Measurements from ENCODE around the gene CDC14A.

Gene CDC14A

DNA sequence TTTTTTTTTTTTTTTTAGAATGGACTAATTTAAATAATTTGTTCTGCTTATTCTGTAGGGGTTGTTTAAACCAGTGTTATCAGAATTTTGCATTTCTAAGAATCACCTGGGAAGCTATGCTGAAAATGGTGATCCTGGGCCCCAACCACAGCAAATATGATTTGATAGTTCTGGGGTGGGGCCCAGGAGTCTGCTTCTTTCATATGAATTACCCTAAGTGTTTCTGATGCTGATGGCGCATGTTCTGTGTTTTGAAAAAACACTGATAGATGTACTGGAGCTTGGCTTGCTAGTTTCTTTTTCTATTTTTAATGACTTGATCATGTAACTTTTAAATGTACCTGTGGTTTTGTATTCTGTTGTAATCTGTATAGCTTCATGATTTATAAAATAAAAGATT, 89.3 kb downstream of the CDC14A start:
- no peaks in the 10 kb centered on the region for H3K79me2 ChIP-seq (ENCODE audit: insufficient read depth, low read length)
- H3K36me3 ChIP-seq (ENCODE audit: insufficient read depth, low read length), result no peaks in the 10 kb centered on the region
- no peaks in the 10 kb centered on the region for H3K9me3 ChIP-seq (ENCODE audit: low read length)
- TF ChIP-seq, protein P1, sequence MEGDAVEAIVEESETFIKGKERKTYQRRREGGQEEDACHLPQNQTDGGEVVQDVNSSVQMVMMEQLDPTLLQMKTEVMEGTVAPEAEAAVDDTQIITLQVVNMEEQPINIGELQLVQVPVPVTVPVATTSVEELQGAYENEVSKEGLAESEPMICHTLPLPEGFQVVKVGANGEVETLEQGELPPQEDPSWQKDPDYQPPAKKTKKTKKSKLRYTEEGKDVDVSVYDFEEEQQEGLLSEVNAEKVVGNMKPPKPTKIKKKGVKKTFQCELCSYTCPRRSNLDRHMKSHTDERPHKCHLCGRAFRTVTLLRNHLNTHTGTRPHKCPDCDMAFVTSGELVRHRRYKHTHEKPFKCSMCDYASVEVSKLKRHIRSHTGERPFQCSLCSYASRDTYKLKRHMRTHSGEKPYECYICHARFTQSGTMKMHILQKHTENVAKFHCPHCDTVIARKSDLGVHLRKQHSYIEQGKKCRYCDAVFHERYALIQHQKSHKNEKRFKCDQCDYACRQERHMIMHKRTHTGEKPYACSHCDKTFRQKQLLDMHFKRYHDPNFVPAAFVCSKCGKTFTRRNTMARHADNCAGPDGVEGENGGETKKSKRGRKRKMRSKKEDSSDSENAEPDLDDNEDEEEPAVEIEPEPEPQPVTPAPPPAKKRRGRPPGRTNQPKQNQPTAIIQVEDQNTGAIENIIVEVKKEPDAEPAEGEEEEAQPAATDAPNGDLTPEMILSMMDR (IDR thresholded peaks at IDR 0.05; ENCODE audit: low read length), result no peak
- TF ChIP-seq EZH2 (IDR thresholded peaks at IDR 0.05; ENCODE audit: borderline replicate concordance, low read length), result no peak
- no peaks in the 10 kb centered on the region for H4K20me1 ChIP-seq (ENCODE audit: insufficient read depth, low read length)
- H3K9ac ChIP-seq (ENCODE audit: low read length), result no peak overlapping the region
- no peaks in the 10 kb centered on the region for H3K27me3 ChIP-seq (ENCODE audit: insufficient read depth, low read length)
- H3K27ac ChIP-seq (ENCODE audit: low read depth, low read length, poor library complexity, severe bottlenecking), result no peak overlapping the region
- no peak overlapping the region for H2AFZ ChIP-seq (ENCODE audit: low read length)
- H3K4me3 ChIP-seq (ENCODE audit: low read depth, low read length, poor library complexity, severe bottlenecking), result no peak overlapping the region
- H3K9me2 ChIP-seq (ENCODE audit: low read depth, low read length), result no peaks in the 10 kb centered on the region
- no peak overlapping the region for H3K4me2 ChIP-seq (ENCODE audit: low read length)
- H3F3A ChIP-seq (ENCODE audit: insufficient read depth, low read length), result no peaks in the 10 kb centered on the region
- no peaks in the 10 kb centered on the region for H3K4me1 ChIP-seq (ENCODE audit: insufficient read depth, low read length, severe bottlenecking)

DNA sequence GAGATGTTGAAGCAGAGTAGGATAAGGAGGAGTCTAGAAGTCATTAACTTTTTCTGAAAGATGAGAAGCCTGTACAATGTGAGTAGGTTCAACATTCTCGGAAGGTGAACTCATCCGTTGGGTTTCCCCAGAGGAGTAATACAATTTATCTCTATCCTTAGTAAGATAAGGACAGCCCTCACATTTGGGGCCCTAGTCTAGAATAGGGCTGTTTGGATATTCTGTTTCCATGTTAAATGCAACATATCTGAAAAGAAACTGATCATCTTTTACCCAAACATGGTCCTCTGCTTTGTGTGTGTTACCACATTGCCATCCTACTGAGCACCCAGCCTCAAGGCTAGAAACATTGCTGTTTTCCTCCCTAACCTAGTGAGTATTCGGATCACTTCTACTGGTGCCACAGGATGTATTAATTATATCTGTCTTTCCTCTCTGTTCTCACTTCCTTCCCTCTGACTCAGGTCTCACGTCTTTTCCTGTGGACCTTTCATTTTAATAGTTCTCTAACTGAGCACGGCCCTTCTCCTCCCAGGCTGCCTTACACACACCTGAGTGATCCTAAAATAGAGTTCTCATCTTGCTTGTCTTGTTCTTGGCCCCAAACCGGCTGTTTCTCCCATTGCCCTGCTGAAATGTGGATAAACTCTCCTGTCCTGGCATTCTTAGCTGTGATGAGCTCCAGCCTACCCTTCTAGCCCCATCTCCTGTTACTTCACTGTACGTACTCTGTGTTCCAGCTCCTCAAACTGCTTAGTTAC, 91.7 kb downstream of the CDC14A start:
- no peak overlapping the region for H3K27ac ChIP-seq (ENCODE audit: low read depth, low read length, poor library complexity, severe bottlenecking)
- H3K4me2 ChIP-seq (ENCODE audit: low read length), result no peak overlapping the region
- H3K9me3 ChIP-seq (ENCODE audit: low read length), result no peaks in the 10 kb centered on the region
- no peak overlapping the region for H2AFZ ChIP-seq (ENCODE audit: low read length)
- TF ChIP-seq, protein P1 (IDR thresholded peaks at IDR 0.05; ENCODE audit: low read length), result no peak
- TF ChIP-seq EZH2 (IDR thresholded peaks at IDR 0.05; ENCODE audit: borderline replicate concordance, low read length), result no peak
- no peaks in the 10 kb centered on the region for H3K79me2 ChIP-seq (ENCODE audit: insufficient read depth, low read length)
- no peaks in the 10 kb centered on the region for H3K36me3 ChIP-seq (ENCODE audit: insufficient read depth, low read length)
- no peaks in the 10 kb centered on the region for H3K9me2 ChIP-seq (ENCODE audit: low read depth, low read length)
- H3K4me3 ChIP-seq (ENCODE audit: low read depth, low read length, poor library complexity, severe bottlenecking), result no peak overlapping the region
- no peaks in the 10 kb centered on the region for H4K20me1 ChIP-seq (ENCODE audit: insufficient read depth, low read length)
- no peaks in the 10 kb centered on the region for H3K27me3 ChIP-seq (ENCODE audit: insufficient read depth, low read length)
- no peak overlapping the region for H3K9ac ChIP-seq (ENCODE audit: low read length)
- no peaks in the 10 kb centered on the region for H3K4me1 ChIP-seq (ENCODE audit: insufficient read depth, low read length, severe bottlenecking)
- H3F3A ChIP-seq (ENCODE audit: insufficient read depth, low read length), result no peaks in the 10 kb centered on the region

DNA sequence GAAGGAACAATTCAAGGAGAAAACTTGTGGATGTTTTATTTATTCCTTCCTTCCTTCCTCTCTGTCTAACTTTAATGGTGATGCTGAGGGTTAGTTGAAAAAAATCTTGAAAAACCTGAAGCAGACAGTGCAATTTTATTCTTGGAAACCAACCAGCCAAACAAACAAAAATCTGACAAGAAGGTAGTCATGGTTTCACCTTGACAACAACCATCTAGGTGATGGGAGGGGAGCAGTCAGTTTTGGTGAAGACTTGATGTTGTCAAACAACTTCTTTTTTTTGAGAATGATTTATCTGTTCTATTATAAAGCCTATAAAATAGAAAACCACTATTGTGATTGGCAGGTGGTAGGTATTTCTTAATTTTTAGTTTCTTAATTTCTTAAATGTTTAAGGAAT, 93.3 kb downstream of the CDC14A start:
- no peaks in the 10 kb centered on the region for H3K9me3 ChIP-seq (ENCODE audit: low read length)
- no peaks in the 10 kb centered on the region for H3K79me2 ChIP-seq (ENCODE audit: insufficient read depth, low read length)
- H4K20me1 ChIP-seq (ENCODE audit: insufficient read depth, low read length), result no peaks in the 10 kb centered on the region
- H3K4me3 ChIP-seq (ENCODE audit: low read depth, low read length, poor library complexity, severe bottlenecking), result no peak overlapping the region
- H2AFZ ChIP-seq (ENCODE audit: low read length), result no peak overlapping the region
- H3K4me2 ChIP-seq (ENCODE audit: low read length), result no peak overlapping the region
- H3F3A ChIP-seq (ENCODE audit: insufficient read depth, low read length), result no peaks in the 10 kb centered on the region
- TF ChIP-seq EZH2 (IDR thresholded peaks at IDR 0.05; ENCODE audit: borderline replicate concordance, low read length), result no peak
- TF ChIP-seq, protein P1 (IDR thresholded peaks at IDR 0.05; ENCODE audit: low read length), result no peak
- H3K9ac ChIP-seq (ENCODE audit: low read length), result no peak overlapping the region
- H3K4me1 ChIP-seq (ENCODE audit: insufficient read depth, low read length, severe bottlenecking), result no peaks in the 10 kb centered on the region
- H3K27me3 ChIP-seq (ENCODE audit: insufficient read depth, low read length), result no peaks in the 10 kb centered on the region
- no peaks in the 10 kb centered on the region for H3K9me2 ChIP-seq (ENCODE audit: low read depth, low read length)
- H3K36me3 ChIP-seq (ENCODE audit: insufficient read depth, low read length), result no peaks in the 10 kb centered on the region
- H3K27ac ChIP-seq (ENCODE audit: low read depth, low read length, poor library complexity, severe bottlenecking), result no peak overlapping the region
